ENCODE measurements around the gene EZR. TPM values are rescaled to one million over a fixed set of nuclear protein-coding genes. Genes with fewer than 3 reads are reported as not detected.

The EZR gene
- total RNA-seq, 2 donors from 2014 or later = 76.8 to 103 TPM

DNA sequence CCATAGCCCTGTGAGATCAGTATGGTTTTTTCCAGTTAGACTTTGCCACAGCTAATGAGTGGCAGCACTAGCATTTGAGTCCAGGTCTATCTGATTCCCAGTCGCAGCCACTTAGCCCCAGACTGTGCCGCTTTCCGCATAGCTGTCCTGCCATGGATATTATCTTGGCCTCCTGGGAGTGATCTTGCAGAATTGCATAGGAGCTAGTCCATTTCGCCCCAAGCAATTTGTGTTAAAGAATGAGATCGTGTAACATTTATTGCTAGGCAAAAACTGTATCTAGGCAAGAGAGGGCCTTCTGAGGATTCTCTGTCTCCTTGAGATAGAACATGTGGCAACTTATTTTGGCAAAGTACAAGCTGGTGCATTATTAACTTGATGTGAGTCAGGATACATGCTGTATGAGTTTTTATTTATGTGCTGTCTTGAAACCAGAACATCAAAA is 74.2 kb downstream of the EZR start:
- Histone ChIP-seq H3K27ac (no peak overlapping the region), H3K4me3 (no peak overlapping the region), H3K9me3 (no peaks in the 10 kb centered on the region), H3K4me1 (no peaks in the 10 kb centered on the region), H3K36me3 (replicated peaks in 1 of 2; ENCODE audit: insufficient read depth in 1 of 2, low read depth in 2 of 2) (no peaks in the 10 kb centered on the region), H3K27me3 (no peaks in the 10 kb centered on the region)
- intact Hi-C loops (cut with DNase I) = no loop called here
- DNase-seq (no peak), ATAC-seq (no peak)
- 81 to 89% methylated on average over 5 of the region's 5 CpGs for WGBS, 2 donors
- no peak for TF ChIP-seq POLR2A (IDR thresholded peaks at IDR 0.05)

DNA sequence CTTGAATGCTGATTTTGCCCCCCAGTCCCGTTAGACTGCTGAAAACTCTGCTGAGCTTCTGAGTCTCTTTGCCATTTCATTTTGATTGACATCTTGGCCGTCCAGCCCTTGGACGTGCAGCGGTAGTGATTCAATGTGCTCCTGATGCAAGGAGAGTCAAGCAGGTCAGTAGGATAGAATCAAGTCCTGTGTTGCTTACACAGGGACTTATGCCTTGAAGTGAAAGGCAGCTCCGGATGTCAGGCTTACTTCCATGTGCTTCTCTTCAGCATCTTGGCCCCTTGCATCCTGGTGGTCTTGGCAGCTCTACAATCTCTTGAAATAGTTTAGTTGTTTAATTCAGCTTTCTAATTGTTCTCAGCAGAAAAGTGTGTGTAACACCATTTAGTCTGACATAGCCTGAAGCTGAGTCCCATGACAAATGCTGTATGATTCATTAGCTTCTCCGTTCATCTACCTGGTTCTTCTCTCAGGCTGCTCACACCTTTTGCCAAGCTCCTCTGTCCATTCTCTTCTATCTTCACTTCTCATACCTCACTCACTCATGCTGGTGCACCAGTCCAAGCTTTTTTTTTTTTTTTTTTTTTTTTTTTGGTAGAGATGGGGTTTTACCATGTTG is 76.0 kb downstream of the EZR start:
- intact Hi-C loops (cut with DNase I) = no loop called here
- 75 to 87% methylated on average over 6 of the region's 6 CpGs for WGBS, 2 donors

DNA sequence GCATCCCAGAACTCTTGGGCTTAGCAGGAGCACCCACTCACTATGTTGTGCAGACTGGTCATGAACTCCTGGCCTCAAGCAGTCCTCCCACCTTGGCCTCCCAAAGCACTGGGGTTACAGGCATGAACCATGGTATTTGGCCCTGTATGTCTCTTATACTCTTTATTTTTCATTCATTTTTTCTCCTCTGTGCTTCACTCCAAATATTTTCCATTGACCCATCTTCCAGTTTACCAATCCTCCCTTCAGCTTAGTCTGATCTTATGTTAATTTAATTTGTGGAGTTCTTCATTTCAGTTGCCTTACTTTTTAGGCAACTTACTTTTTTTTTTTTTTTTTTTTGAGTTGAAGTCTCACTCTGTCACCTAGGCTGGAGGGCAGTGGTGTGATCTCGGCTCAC is 79.5 kb downstream of the EZR start:
- WGBS, 2 donors = 87 to 88% methylated on average over 1 of the region's 1 CpG
- ATAC-seq (no peak), DNase-seq (no peak)
- TF ChIP-seq POLR2A (IDR thresholded peaks at IDR 0.05) (no peak), CTCF (IDR thresholded peaks at IDR 0.05) (no peak)
- H3K4me3 ChIP-seq = no peak overlapping the region
- H3K9me3 ChIP-seq = no peaks in the 10 kb centered on the region
- no peak overlapping the region for H3K27ac ChIP-seq
- no peaks in the 10 kb centered on the region for H3K27me3 ChIP-seq
- no peaks in the 10 kb centered on the region for H3K36me3 ChIP-seq (replicated peaks in 1 of 2; ENCODE audit: insufficient read depth in 1 of 2, low read depth in 2 of 2)
- H3K4me1 ChIP-seq = no peaks in the 10 kb centered on the region
- intact Hi-C loops (cut with DNase I) = no loop called here

More for the DNA sequence above, 76.0 kb downstream of the EZR start:
- no peaks in the 10 kb centered on the region for H3K36me3 ChIP-seq (replicated peaks in 1 of 2; ENCODE audit: insufficient read depth in 1 of 2, low read depth in 2 of 2)
- ATAC-seq = no peak
- DNase-seq = no peak
- no peaks in the 10 kb centered on the region for H3K4me1 ChIP-seq
- TF ChIP-seq POLR2A (IDR thresholded peaks at IDR 0.05) = no peak
- TF ChIP-seq CTCF (IDR thresholded peaks at IDR 0.05) = no peak
- no peak overlapping the region for H3K27ac ChIP-seq
- H3K4me3 ChIP-seq = no peak overlapping the region
- H3K9me3 ChIP-seq = no peaks in the 10 kb centered on the region
- H3K27me3 ChIP-seq = no peaks in the 10 kb centered on the region

- Histone ChIP-seq H3K27me3 (no peaks in the 10 kb centered on the region), H3K27ac (no peak overlapping the region), H3K4me3 (no peak overlapping the region), H3K4me1 (no peaks in the 10 kb centered on the region), H3K9me3 (no peaks in the 10 kb centered on the region), H3K36me3 (replicated peaks in 1 of 2; ENCODE audit: insufficient read depth in 1 of 2, low read depth in 2 of 2) (no peaks in the 10 kb centered on the region)
- no peak for DNase-seq
- intact Hi-C loops (cut with DNase I) = no loop called here
- TF ChIP-seq CTCF (IDR thresholded peaks at IDR 0.05) (no peak), POLR2A (IDR thresholded peaks at IDR 0.05) (no peak)
- ATAC-seq = no peak
- WGBS, 2 donors = 75 to 78% methylated on average over 10 to 12 of the region's 12 CpGs
Measured at GRCh38 chr6:158737710-158738615, 81.2 kb downstream of the EZR start.

- intact Hi-C loops (cut with DNase I) = no loop called here
- ATAC-seq (no peak), DNase-seq (no peak)
- no peaks in the 10 kb centered on the region for H3K4me1 ChIP-seq
- no peak overlapping the region for H3K4me3 ChIP-seq
- H3K27me3 ChIP-seq = no peaks in the 10 kb centered on the region
- WGBS, 2 donors = 89 to 92% methylated on average over 3 of the region's 3 CpGs
- H3K27ac ChIP-seq = no peak overlapping the region
- no peaks in the 10 kb centered on the region for H3K36me3 ChIP-seq (replicated peaks in 1 of 2; ENCODE audit: insufficient read depth in 1 of 2, low read depth in 2 of 2)
- no peaks in the 10 kb centered on the region for H3K9me3 ChIP-seq
- TF ChIP-seq POLR2A (IDR thresholded peaks at IDR 0.05) = no peak
- no peak for TF ChIP-seq CTCF (IDR thresholded peaks at IDR 0.05)
Measured at GRCh38 chr6:158737082-158737709, 82.0 kb downstream of the EZR start.
